ENCODE measurements around the gene KCNH8.

GRCh38 chr3:19250959-19251610 lies 102.8 kb downstream of the KCNH8 start:
- TF ChIP-seq, protein P1, sequence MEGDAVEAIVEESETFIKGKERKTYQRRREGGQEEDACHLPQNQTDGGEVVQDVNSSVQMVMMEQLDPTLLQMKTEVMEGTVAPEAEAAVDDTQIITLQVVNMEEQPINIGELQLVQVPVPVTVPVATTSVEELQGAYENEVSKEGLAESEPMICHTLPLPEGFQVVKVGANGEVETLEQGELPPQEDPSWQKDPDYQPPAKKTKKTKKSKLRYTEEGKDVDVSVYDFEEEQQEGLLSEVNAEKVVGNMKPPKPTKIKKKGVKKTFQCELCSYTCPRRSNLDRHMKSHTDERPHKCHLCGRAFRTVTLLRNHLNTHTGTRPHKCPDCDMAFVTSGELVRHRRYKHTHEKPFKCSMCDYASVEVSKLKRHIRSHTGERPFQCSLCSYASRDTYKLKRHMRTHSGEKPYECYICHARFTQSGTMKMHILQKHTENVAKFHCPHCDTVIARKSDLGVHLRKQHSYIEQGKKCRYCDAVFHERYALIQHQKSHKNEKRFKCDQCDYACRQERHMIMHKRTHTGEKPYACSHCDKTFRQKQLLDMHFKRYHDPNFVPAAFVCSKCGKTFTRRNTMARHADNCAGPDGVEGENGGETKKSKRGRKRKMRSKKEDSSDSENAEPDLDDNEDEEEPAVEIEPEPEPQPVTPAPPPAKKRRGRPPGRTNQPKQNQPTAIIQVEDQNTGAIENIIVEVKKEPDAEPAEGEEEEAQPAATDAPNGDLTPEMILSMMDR (conservative IDR thresholded peaks at IDR 0.05; ENCODE audit: low read depth, low read length) = no peak
- TF ChIP-seq POLR2A (IDR thresholded peaks at IDR 0.05; ENCODE audit: low read depth, low read length) (no peak), RAD21 (IDR thresholded peaks at IDR 0.05; ENCODE audit: low read length) (no peak), SMC3 (IDR thresholded peaks at IDR 0.05; ENCODE audit: low read depth, low read length) (no peak), MAZ (IDR thresholded peaks at IDR 0.05; ENCODE audit: borderline replicate concordance, low read depth, low read length) (no peak), RCOR1 (IDR thresholded peaks at IDR 0.05; ENCODE audit: insufficient replicate concordance, low read length) (no peak), MXI1 (IDR thresholded peaks at IDR 0.05; ENCODE audit: borderline replicate concordance, low read depth, low read length) (no peak), USF2 (IDR thresholded peaks at IDR 0.05; ENCODE audit: low read depth, low read length) (no peak), CEBPB (IDR thresholded peaks at IDR 0.05; ENCODE audit: low read depth, low read length) (no peak), RFX5 (IDR thresholded peaks at IDR 0.05; ENCODE audit: low read depth, low read length) (no peak), MAFK (IDR thresholded peaks at IDR 0.05; ENCODE audit: low read depth, low read length) (no peak), BHLHE40 (IDR thresholded peaks at IDR 0.05; ENCODE audit: low read depth, low read length) (no peak)
